ENCODE results near the gene TMEM88.

TMEM88 gene

GRCh38 chr17:7825206-7825990 is 29.5 kb upstream of the TMEM88 start:
- H3K27me3 ChIP-seq (ENCODE audit: insufficient read depth, low read length, poor library complexity) = no peaks in the 10 kb centered on the region
- no peaks in the 10 kb centered on the region for H3K79me2 ChIP-seq (ENCODE audit: control insufficient read depth, insufficient read depth, low read length)
- no peaks in the 10 kb centered on the region for H3K79me1 ChIP-seq (ENCODE audit: low read length)
- no peak overlapping the region for H3K9ac ChIP-seq (ENCODE audit: low read length)
- H2AK5ac ChIP-seq (ENCODE audit: low read length) = no peak overlapping the region
- DNase-seq = no peak
- H3K4me3 ChIP-seq (ENCODE audit: low read length) = no peak overlapping the region
- no peaks in the 10 kb centered on the region for H3K4me1 ChIP-seq (ENCODE audit: control insufficient read depth, low read depth, low read length)
- H4K8ac ChIP-seq (ENCODE audit: low read depth, low read length) = no peak overlapping the region
- H3K4me2 ChIP-seq (ENCODE audit: low read length) = no peak overlapping the region
- no peak overlapping the region for H2BK15ac ChIP-seq (replicated peaks; ENCODE audit: low read depth)
- no peak overlapping the region for H3K56ac ChIP-seq (ENCODE audit: low read length)
- H3K36me3 ChIP-seq (ENCODE audit: control insufficient read depth, insufficient read depth, low read length) = no peaks in the 10 kb centered on the region
- no peak overlapping the region for H3K27ac ChIP-seq (ENCODE audit: low read depth, low read length)
- H3K23ac ChIP-seq (ENCODE audit: low read length) = no peak overlapping the region
- no peak overlapping the region for H2BK120ac ChIP-seq (ENCODE audit: low read depth, low read length)
- no CpG with 5 or more reads among the region's 12 CpGs for WGBS (ENCODE audit: extremely low coverage, insufficient coverage, low lambda C conversion rate)
- no peak overlapping the region for H3K4ac ChIP-seq (ENCODE audit: low read depth, low read length)
- no peak overlapping the region for H3K18ac ChIP-seq (ENCODE audit: low read length)
- no peak overlapping the region for H2BK5ac ChIP-seq (ENCODE audit: low read length)
- no peak overlapping the region for H4K5ac ChIP-seq (ENCODE audit: low read length)

GRCh38 chr17:7830616-7831015 is 24.2 kb upstream of the TMEM88 start:
- no peak overlapping the region for H3K4me2 ChIP-seq (ENCODE audit: low read length)
- H2AK5ac ChIP-seq (ENCODE audit: low read length) = no peak overlapping the region
- peaks cover 2% of the 10 kb centered on the region for H3K4me1 ChIP-seq (ENCODE audit: control insufficient read depth, low read depth, low read length)
- H2BK15ac ChIP-seq (replicated peaks; ENCODE audit: low read depth) = no peak overlapping the region
- no peak overlapping the region for H3K9ac ChIP-seq (ENCODE audit: low read length)
- DNase-seq = no peak
- H3K18ac ChIP-seq (ENCODE audit: low read length) = no peak overlapping the region
- H3K79me1 ChIP-seq (ENCODE audit: low read length) = no peaks in the 10 kb centered on the region
- H4K5ac ChIP-seq (ENCODE audit: low read length) = no peak overlapping the region
- H3K27ac ChIP-seq (ENCODE audit: low read depth, low read length) = no peak overlapping the region
- H2BK5ac ChIP-seq (ENCODE audit: low read length) = no peak overlapping the region
- H4K8ac ChIP-seq (ENCODE audit: low read depth, low read length) = no peak overlapping the region
- no CpG with 5 or more reads among the region's 8 CpGs for WGBS (ENCODE audit: extremely low coverage, insufficient coverage, low lambda C conversion rate)
- H3K79me2 ChIP-seq (ENCODE audit: control insufficient read depth, insufficient read depth, low read length) = no peaks in the 10 kb centered on the region
- no peak overlapping the region for H3K56ac ChIP-seq (ENCODE audit: low read length)
- no peaks in the 10 kb centered on the region for H3K27me3 ChIP-seq (ENCODE audit: insufficient read depth, low read length, poor library complexity)
- no peaks in the 10 kb centered on the region for H3K36me3 ChIP-seq (ENCODE audit: control insufficient read depth, insufficient read depth, low read length)
- H3K4me3 ChIP-seq (ENCODE audit: low read length) = no peak overlapping the region
- no peak overlapping the region for H3K4ac ChIP-seq (ENCODE audit: low read depth, low read length)
- no peak overlapping the region for H2BK120ac ChIP-seq (ENCODE audit: low read depth, low read length)
- H3K23ac ChIP-seq (ENCODE audit: low read length) = no peak overlapping the region

- WGBS (ENCODE audit: extremely low coverage, insufficient coverage, low lambda C conversion rate) = no CpG with 5 or more reads among the region's 7 CpGs
- Histone ChIP-seq H3K27ac (ENCODE audit: low read depth, low read length) (no peak overlapping the region), H3K4me3 (ENCODE audit: low read length) (no peak overlapping the region), H4K8ac (ENCODE audit: low read depth, low read length) (no peak overlapping the region), H3K9ac (ENCODE audit: low read length) (no peak overlapping the region), H3K79me1 (ENCODE audit: low read length) (no peaks in the 10 kb centered on the region), H3K79me2 (ENCODE audit: control insufficient read depth, insufficient read depth, low read length) (no peaks in the 10 kb centered on the region), H4K5ac (ENCODE audit: low read length) (no peak overlapping the region), H2BK15ac (replicated peaks; ENCODE audit: low read depth) (no peak overlapping the region), H3K23ac (ENCODE audit: low read length) (no peak overlapping the region), H3K56ac (ENCODE audit: low read length) (no peak overlapping the region), H3K18ac (ENCODE audit: low read length) (no peak overlapping the region), H2AK5ac (ENCODE audit: low read length) (no peak overlapping the region), H2BK5ac (ENCODE audit: low read length) (no peak overlapping the region), H3K4me2 (ENCODE audit: low read length) (no peak overlapping the region), H3K36me3 (ENCODE audit: control insufficient read depth, insufficient read depth, low read length) (no peaks in the 10 kb centered on the region), H3K27me3 (ENCODE audit: insufficient read depth, low read length, poor library complexity) (no peaks in the 10 kb centered on the region), H3K4me1 (ENCODE audit: control insufficient read depth, low read depth, low read length) (peaks cover 2% of the 10 kb centered on the region), H3K4ac (ENCODE audit: low read depth, low read length) (no peak overlapping the region), H2BK120ac (ENCODE audit: low read depth, low read length) (no peak overlapping the region)
- no peak for DNase-seq
Observed at GRCh38 chr17:7831233-7831632, 23.6 kb upstream of the TMEM88 start.

GRCh38 chr17:7832431-7832830 is 22.4 kb upstream of the TMEM88 start:
- no peak overlapping the region for H4K8ac ChIP-seq (ENCODE audit: low read depth, low read length)
- no peak overlapping the region for H2BK5ac ChIP-seq (ENCODE audit: low read length)
- no peaks in the 10 kb centered on the region for H3K79me2 ChIP-seq (ENCODE audit: control insufficient read depth, insufficient read depth, low read length)
- H3K27ac ChIP-seq (ENCODE audit: low read depth, low read length) = no peak overlapping the region
- no peak overlapping the region for H3K56ac ChIP-seq (ENCODE audit: low read length)
- H3K4me1 ChIP-seq (ENCODE audit: control insufficient read depth, low read depth, low read length) = peaks cover 4% of the 10 kb centered on the region
- no peak overlapping the region for H2AK5ac ChIP-seq (ENCODE audit: low read length)
- H3K23ac ChIP-seq (ENCODE audit: low read length) = no peak overlapping the region
- no peak overlapping the region for H3K18ac ChIP-seq (ENCODE audit: low read length)
- no peak for DNase-seq
- no peak overlapping the region for H3K4me3 ChIP-seq (ENCODE audit: low read length)
- no peak overlapping the region for H3K4me2 ChIP-seq (ENCODE audit: low read length)
- H2BK120ac ChIP-seq (ENCODE audit: low read depth, low read length) = no peak overlapping the region
- no peak overlapping the region for H3K9ac ChIP-seq (ENCODE audit: low read length)
- H3K27me3 ChIP-seq (ENCODE audit: insufficient read depth, low read length, poor library complexity) = no peaks in the 10 kb centered on the region
- H2BK15ac ChIP-seq (replicated peaks; ENCODE audit: low read depth) = no peak overlapping the region
- H4K5ac ChIP-seq (ENCODE audit: low read length) = no peak overlapping the region
- no peaks in the 10 kb centered on the region for H3K79me1 ChIP-seq (ENCODE audit: low read length)
- no CpG with 5 or more reads among the region's 10 CpGs for WGBS (ENCODE audit: extremely low coverage, insufficient coverage, low lambda C conversion rate)
- H3K4ac ChIP-seq (ENCODE audit: low read depth, low read length) = no peak overlapping the region
- no peaks in the 10 kb centered on the region for H3K36me3 ChIP-seq (ENCODE audit: control insufficient read depth, insufficient read depth, low read length)

GRCh38 chr17:7833011-7833794 is 21.7 kb upstream of the TMEM88 start:
- no peak overlapping the region for H2BK120ac ChIP-seq (ENCODE audit: low read depth, low read length)
- H2AK5ac ChIP-seq (ENCODE audit: low read length) = no peak overlapping the region
- H3K9ac ChIP-seq (ENCODE audit: low read length) = peak overlapping the region; percentile 51
- no peak overlapping the region for H2BK5ac ChIP-seq (ENCODE audit: low read length)
- peak overlapping the region; percentile 40 for H3K4me2 ChIP-seq (ENCODE audit: low read length)
- no peak overlapping the region for H4K8ac ChIP-seq (ENCODE audit: low read depth, low read length)
- no peaks in the 10 kb centered on the region for H3K79me1 ChIP-seq (ENCODE audit: low read length)
- DNase-seq = no peak
- H3K18ac ChIP-seq (ENCODE audit: low read length) = no peak overlapping the region
- no peaks in the 10 kb centered on the region for H3K27me3 ChIP-seq (ENCODE audit: insufficient read depth, low read length, poor library complexity)
- H3K27ac ChIP-seq (ENCODE audit: low read depth, low read length) = no peak overlapping the region
- H3K4ac ChIP-seq (ENCODE audit: low read depth, low read length) = no peak overlapping the region
- H3K4me1 ChIP-seq (ENCODE audit: control insufficient read depth, low read depth, low read length) = peaks cover 6% of the 10 kb centered on the region
- no peaks in the 10 kb centered on the region for H3K36me3 ChIP-seq (ENCODE audit: control insufficient read depth, insufficient read depth, low read length)
- no peak overlapping the region for H4K5ac ChIP-seq (ENCODE audit: low read length)
- peak overlapping the region; percentile 65 for H3K56ac ChIP-seq (ENCODE audit: low read length)
- no peak overlapping the region for H3K23ac ChIP-seq (ENCODE audit: low read length)
- WGBS (ENCODE audit: extremely low coverage, insufficient coverage, low lambda C conversion rate) = no CpG with 5 or more reads among the region's 19 CpGs
- no peaks in the 10 kb centered on the region for H3K79me2 ChIP-seq (ENCODE audit: control insufficient read depth, insufficient read depth, low read length)
- H2BK15ac ChIP-seq (replicated peaks; ENCODE audit: low read depth) = no peak overlapping the region
- H3K4me3 ChIP-seq (ENCODE audit: low read length) = no peak overlapping the region

Data from mesendoderm (in vitro differentiated cells).